Vagina (tissue), 2 donors: Measurements from ENCODE around the gene OTOP1.

Source experiments
- CTCF ChIP-seq, 3 experiments: fragments of 450-650 bp in 2 of 3; fragments of 200-600 bp in 1 of 3; sonication (generic) in 1 of 3; IDR thresholded peaks; one replicate each; pipeline ENCODE4 v1.5.1; 2017 to 2019; ENCODE audit warnings: antibody characterized with exemption in 3 of 3, mild to moderate bottlenecking in 2 of 3, moderate library complexity in 2 of 3
- POLR2AphosphoS5 ChIP-seq, 2 donors: sonication (generic); formaldehyde crosslinking; IDR thresholded peaks; one replicate each; pipeline ENCODE4 v1.9.0; 2017; ENCODE audit warnings: antibody characterized with exemption in 2 of 2, mild to moderate bottlenecking in 2 of 2, low read depth in 1 of 2; ENCODE audit not compliant: insufficient read depth in 1 of 2

- TF ChIP-seq POLR2AphosphoS5 (IDR thresholded peaks at IDR 0.05; ENCODE audit: insufficient read depth in 1 of 2, low read depth in 1 of 2) (no peak), CTCF (IDR thresholded peaks at IDR 0.05) (no peak)
These were observed 1.0 kb upstream of the OTOP1 start for GRCh38 chr4:4227510-4228355.
